SK-N-SH (cell line): ENCODE data around the gene SNX1. TPM values are rescaled to one million over a fixed set of nuclear protein-coding genes. Genes with fewer than 3 reads are reported as not detected.

Experiments used
- CHD2 ChIP-seq: fragments of 150-350 bp; IDR thresholded peaks from 2 replicates; pipeline ENCODE4 v1.6.1; 2018; ENCODE audit warnings: low read length; ENCODE audit not compliant: partially characterized antibody
- FOSL2 ChIP-seq: IDR thresholded peaks from 2 replicates; pipeline ENCODE4 v1.4.0; 2012; ENCODE audit warnings: low read depth, mild to moderate bottlenecking, moderate library complexity, borderline replicate concordance
- FOXJ3 ChIP-seq: sonication (generic); formaldehyde crosslinking; IDR thresholded peaks from 2 replicates; pipeline ENCODE4 v1.5.1; 2020; ENCODE audit warnings: mild to moderate bottlenecking, missing genetic modification reagents
- FOXM1 ChIP-seq: IDR thresholded peaks from 2 replicates; pipeline ENCODE4 v1.4.0; 2012; ENCODE audit warnings: low read depth, mild to moderate bottlenecking
- GATA2 ChIP-seq: sonication (generic); formaldehyde crosslinking; IDR thresholded peaks from 2 replicates; pipeline ENCODE4 v1.5.0; 2020; ENCODE audit warnings: mild to moderate bottlenecking, missing genetic modification reagents
- IRF3 ChIP-seq: fragments of 150-350 bp; IDR thresholded peaks from 2 replicates; pipeline ENCODE4 v1.6.1; 2016; ENCODE audit warnings: mild to moderate bottlenecking, low read depth, low read length
- MEF2A ChIP-seq: IDR thresholded peaks from 2 replicates; pipeline ENCODE4 v1.4.0; 2012; ENCODE audit warnings: low read depth, borderline replicate concordance
- PBX3 ChIP-seq: IDR thresholded peaks from 2 replicates; pipeline ENCODE4; 2012
- REST ChIP-seq: IDR thresholded peaks from 2 replicates; pipeline ENCODE4 v1.6.1; 2012; ENCODE audit warnings: mild to moderate bottlenecking, low read depth, low read length, moderate library complexity
- RXRA ChIP-seq: IDR thresholded peaks from 2 replicates; pipeline ENCODE4 v1.4.0; 2012; ENCODE audit warnings: low read depth, mild to moderate bottlenecking, borderline replicate concordance
- SMC3 ChIP-seq: IDR thresholded peaks from 2 replicates; pipeline ENCODE4 v1.6.1; 2012; ENCODE audit warnings: low read depth, low read length, improper control_type of control experiment
- TEAD4 ChIP-seq: IDR thresholded peaks from 2 replicates; pipeline ENCODE4 v1.4.0; 2012; ENCODE audit warnings: mild to moderate bottlenecking, borderline replicate concordance; ENCODE audit not compliant: insufficient read depth
- USF1 ChIP-seq: IDR thresholded peaks from 2 replicates; pipeline ENCODE4 v1.4.0; 2012; ENCODE audit warnings: low read depth, borderline replicate concordance
- USF2 ChIP-seq: fragments of 150-350 bp; IDR thresholded peaks from 2 replicates; pipeline ENCODE4 v1.6.1; 2017; ENCODE audit warnings: antibody characterized with exemption, low read length, low read depth, borderline replicate concordance
- polyA plus RNA-seq, 3 experiments: library from polyadenylated mRNA; depleted of rRNA; stranded (reverse); fragments of >200 nt; gene quantifications; 2 replicates each; pipeline ENCODE4 v1.2.3, GENCODE V29; 2012

Gene SNX1
- polyA plus RNA-seq, 1 of the 3 experiments (the other 2 are of a cell fraction), result 80.7 TPM

- TF ChIP-seq CHD2 (peak; percentile 90), USF2 (no peak), TEAD4 (no peak), SMC3 (no peak; the same call in 1 of the 2 replicates), FOXJ3 (CRISPR knock-in tag) (peak; percentile 93), PBX3 (no peak), RXRA (no peak), IRF3 (no peak), MEF2A (no peak), FOXM1 (no peak), REST (no peak), GATA2 (CRISPR knock-in tag) (peak; percentile 99), FOSL2 (no peak), USF1 (no peak)
Measured at GRCh38 chr15:64146885-64147681, 51.3 kb downstream of the SNX1 start (continued).
